Muscle layer of colon (tissue), 2 donors: ENCODE results near the gene CCSER1.
"Not testable (repeated sequence)": the region's sequence is repeated elsewhere in the genome, so short reads cannot be mapped to it uniquely, and the experiment has no call there.

Experiments used
- H3K27ac ChIP-seq: one replicate; pipeline ENCODE4 v1.7.0; 2013; ENCODE audit warnings: low read depth, mild to moderate bottlenecking, low read length, moderate library complexity
- H3K27me3 ChIP-seq, 2 donors: one replicate each; pipeline ENCODE4 v1.7.0; 2013; ENCODE audit warnings: low read length in 2 of 2, mild to moderate bottlenecking in 2 of 2; ENCODE audit not compliant: insufficient read depth in 2 of 2, control insufficient read depth in 1 of 2
- H3K36me3 ChIP-seq: one replicate; pipeline ENCODE4 v1.7.0; 2013; ENCODE audit warnings: mild to moderate bottlenecking, low read length; ENCODE audit not compliant: insufficient read depth
- H3K4me1 ChIP-seq: one replicate; pipeline ENCODE4 v1.7.0; 2013; ENCODE audit warnings: mild to moderate bottlenecking, low read length; ENCODE audit not compliant: insufficient read depth
- H3K4me3 ChIP-seq, 2 donors: one replicate each; pipeline ENCODE4 v1.7.0; 2013; ENCODE audit warnings: low read length in 2 of 2, low read depth in 1 of 2, mild to moderate bottlenecking in 1 of 2, moderate library complexity in 1 of 2
- H3K9ac ChIP-seq: one replicate; pipeline ENCODE4 v1.7.0; 2013; ENCODE audit warnings: low read length
- H3K9me3 ChIP-seq: one replicate; pipeline ENCODE4 v1.7.0; 2013; ENCODE audit warnings: mild to moderate bottlenecking, low read length
- donor health status: abdominal sarcoma.
- donor health status: Adenocarcinoma of cecum.

CCSER1 gene

DNA sequence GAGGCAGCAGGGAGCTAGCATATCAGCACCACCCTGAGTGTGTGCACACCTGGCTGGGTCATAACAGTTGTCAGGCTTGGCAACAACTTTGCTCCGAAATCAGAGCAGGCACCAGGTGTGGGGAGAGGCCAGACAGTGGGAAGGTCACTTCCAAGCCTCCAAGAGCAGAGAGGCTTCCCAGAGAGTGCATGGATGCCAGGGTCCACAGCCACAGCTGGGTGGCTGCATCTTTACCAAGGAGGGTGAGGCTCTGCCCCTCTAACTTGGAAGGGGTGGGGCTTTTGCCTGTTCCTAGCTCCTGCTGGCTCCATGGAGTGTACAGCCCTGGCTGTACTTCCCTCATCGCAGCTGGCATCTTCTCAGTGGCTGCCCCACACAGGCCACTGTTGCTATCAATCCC is 322.4 kb downstream of the CCSER1 start:
- no peak overlapping the region for H3K9ac ChIP-seq
- H3K27me3 ChIP-seq, result no peaks in the 10 kb centered on the region
- no peaks in the 10 kb centered on the region for H3K9me3 ChIP-seq
- H3K36me3 ChIP-seq, result no peaks in the 10 kb centered on the region
- H3K4me3 ChIP-seq, result no peak overlapping the region
- no peak overlapping the region for H3K27ac ChIP-seq
- H3K4me1 ChIP-seq, result no peaks in the 10 kb centered on the region

DNA sequence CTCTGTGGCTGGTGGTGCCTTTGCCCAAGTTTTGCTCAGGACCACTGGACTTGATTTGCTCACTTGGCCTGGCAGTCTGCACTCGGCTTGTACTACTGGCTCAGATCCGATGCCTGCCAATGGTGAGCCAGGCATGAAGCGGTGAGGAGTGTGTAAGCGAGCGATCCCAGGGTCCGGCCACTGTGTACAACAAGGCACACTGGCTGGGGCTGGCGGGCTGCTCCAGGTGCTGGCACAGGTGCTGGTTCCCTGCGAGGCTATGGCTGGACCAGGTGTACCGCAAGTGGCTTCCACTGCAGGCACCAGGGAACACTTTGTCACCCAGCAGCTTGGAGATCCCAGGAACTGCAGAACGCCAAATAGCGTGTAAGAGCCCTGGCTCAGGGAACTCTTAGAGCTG is 329.7 kb downstream of the CCSER1 start:
- no peaks in the 10 kb centered on the region for H3K9me3 ChIP-seq
- no peaks in the 10 kb centered on the region for H3K27me3 ChIP-seq
- H3K4me3 ChIP-seq, result no peak overlapping the region
- no peak overlapping the region for H3K27ac ChIP-seq
- H3K36me3 ChIP-seq, result no peaks in the 10 kb centered on the region
- no peak overlapping the region for H3K9ac ChIP-seq
- H3K4me1 ChIP-seq, result no peaks in the 10 kb centered on the region

DNA sequence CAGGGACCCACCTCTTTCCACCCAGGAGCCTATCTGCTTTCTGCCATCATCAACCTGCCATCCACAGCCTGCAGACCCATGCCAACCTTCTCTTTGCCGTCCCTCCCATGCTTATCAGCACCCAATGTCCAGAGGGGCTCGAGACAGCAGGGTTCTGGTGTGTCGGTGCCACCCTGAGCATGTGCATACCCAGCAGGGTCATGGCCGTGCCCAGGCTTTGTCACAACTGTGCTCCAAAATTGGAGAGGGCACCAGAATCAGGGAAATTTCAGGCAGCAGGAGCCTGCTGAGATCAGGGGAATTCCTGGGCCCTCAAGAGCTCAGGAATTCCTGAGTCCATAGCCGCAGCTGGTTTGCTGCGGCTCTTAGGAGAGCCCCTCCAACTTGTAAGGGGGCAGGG is 330.6 kb downstream of the CCSER1 start:
- Histone ChIP-seq H3K4me3 (no peak overlapping the region), H3K9me3 (no peaks in the 10 kb centered on the region), H3K27me3 (no peaks in the 10 kb centered on the region), H3K36me3 (no peaks in the 10 kb centered on the region), H3K4me1 (no peaks in the 10 kb centered on the region), H3K9ac (no peak overlapping the region), H3K27ac (no peak overlapping the region)

DNA sequence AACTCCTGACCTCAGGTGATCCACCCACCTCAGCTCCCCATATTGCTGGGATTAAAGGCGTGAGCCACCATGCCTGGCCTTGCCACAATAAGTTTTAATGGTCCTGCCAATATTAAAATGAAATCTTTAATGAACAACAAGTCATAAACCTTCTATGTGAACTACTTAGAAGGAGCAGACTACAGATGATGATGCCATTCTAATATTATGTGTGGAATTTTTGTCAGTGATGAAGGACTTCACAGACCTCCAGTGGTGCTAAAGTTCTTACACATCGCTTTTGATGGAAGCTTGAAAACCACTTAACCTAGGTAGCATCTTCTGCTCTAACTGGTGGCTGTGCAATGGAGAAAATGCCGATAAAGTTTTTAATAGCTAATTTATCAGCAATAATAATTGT is 331.4 kb downstream of the CCSER1 start:
- no peaks in the 10 kb centered on the region for H3K4me1 ChIP-seq
- H3K36me3 ChIP-seq, result no peaks in the 10 kb centered on the region
- H3K9me3 ChIP-seq, result no peaks in the 10 kb centered on the region
- H3K4me3 ChIP-seq, result no peak overlapping the region
- H3K9ac ChIP-seq, result no peak overlapping the region
- no peak overlapping the region for H3K27ac ChIP-seq
- no peaks in the 10 kb centered on the region for H3K27me3 ChIP-seq

DNA sequence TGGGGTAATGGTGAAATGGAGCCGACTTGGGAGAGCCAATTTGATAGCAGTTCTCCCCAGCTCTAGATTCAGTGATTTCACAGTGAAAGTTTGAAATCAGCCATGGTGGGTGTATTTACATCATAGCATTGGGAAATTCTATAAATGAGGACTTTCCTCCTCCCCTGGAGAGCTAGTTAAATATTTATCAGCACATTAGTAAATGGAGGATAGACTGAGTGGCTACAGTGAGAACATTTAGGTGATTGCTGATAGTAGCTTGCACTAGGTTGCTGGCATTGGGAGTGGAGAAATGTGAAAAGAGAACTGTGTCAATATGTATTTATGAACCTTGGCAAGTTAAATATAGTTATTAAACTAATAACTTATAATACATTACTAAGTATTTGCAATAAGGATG is 347.3 kb downstream of the CCSER1 start:
- H3K4me1 ChIP-seq, result no peaks in the 10 kb centered on the region
- H3K27ac ChIP-seq, result no peak overlapping the region
- no peaks in the 10 kb centered on the region for H3K9me3 ChIP-seq
- H3K4me3 ChIP-seq, result no peak overlapping the region
- no peaks in the 10 kb centered on the region for H3K36me3 ChIP-seq
- no peak overlapping the region for H3K9ac ChIP-seq
- H3K27me3 ChIP-seq, result no peaks in the 10 kb centered on the region

GRCh38 chr4:90476019-90476418 is 348.8 kb downstream of the CCSER1 start:
- no peaks in the 10 kb centered on the region for H3K9me3 ChIP-seq
- H3K27ac ChIP-seq, result no peak overlapping the region
- no peak overlapping the region for H3K4me3 ChIP-seq
- no peaks in the 10 kb centered on the region for H3K36me3 ChIP-seq
- H3K9ac ChIP-seq, result no peak overlapping the region
- no peaks in the 10 kb centered on the region for H3K4me1 ChIP-seq
- H3K27me3 ChIP-seq, result no peaks in the 10 kb centered on the region

DNA sequence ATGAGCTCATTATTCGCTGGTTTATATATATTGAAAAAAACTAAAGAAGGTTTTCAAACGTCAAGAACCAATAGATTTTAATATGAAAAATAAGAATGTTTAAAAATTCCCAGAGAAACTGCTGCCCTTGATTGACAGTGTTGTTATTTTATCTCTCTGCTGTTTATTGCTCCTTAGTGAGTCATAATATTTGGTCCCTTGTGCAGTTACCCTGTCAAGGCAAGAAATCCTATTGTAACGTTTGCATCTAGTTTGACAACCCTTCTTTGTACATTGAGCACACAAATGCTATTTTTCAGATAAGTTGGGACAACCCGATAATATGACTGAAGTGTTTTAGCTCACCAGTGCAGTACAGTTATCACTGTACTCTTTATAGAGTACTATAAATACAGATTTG is 349.4 kb downstream of the CCSER1 start:
- Histone ChIP-seq H3K9ac (no peak overlapping the region), H3K4me3 (no peak overlapping the region), H3K36me3 (no peaks in the 10 kb centered on the region), H3K27ac (no peak overlapping the region), H3K27me3 (no peaks in the 10 kb centered on the region), H3K9me3 (no peaks in the 10 kb centered on the region), H3K4me1 (no peaks in the 10 kb centered on the region)

- H3K4me1 ChIP-seq, H3K9me3 ChIP-seq, H3K36me3 ChIP-seq, H3K4me3 ChIP-seq, H3K9ac ChIP-seq, H3K27me3 ChIP-seq, H3K27ac ChIP-seq: not testable (repeated sequence)
These were observed 357.7 kb downstream of the CCSER1 start for GRCh38 chr4:90484894-90485293.

- Histone ChIP-seq H3K27ac (no peak overlapping the region), H3K4me1 (no peaks in the 10 kb centered on the region), H3K27me3 (no peaks in the 10 kb centered on the region), H3K9me3 (no peaks in the 10 kb centered on the region), H3K36me3 (no peaks in the 10 kb centered on the region), H3K9ac (no peak overlapping the region), H3K4me3 (no peak overlapping the region)
These were observed 359.2 kb downstream of the CCSER1 start for GRCh38 chr4:90486346-90486745.

- H3K9ac ChIP-seq, result no peak overlapping the region
- no peaks in the 10 kb centered on the region for H3K9me3 ChIP-seq
- no peak overlapping the region for H3K4me3 ChIP-seq
- H3K36me3 ChIP-seq, result no peaks in the 10 kb centered on the region
- H3K27ac ChIP-seq, result no peak overlapping the region
- H3K27me3 ChIP-seq, result no peaks in the 10 kb centered on the region
- H3K4me1 ChIP-seq, result no peaks in the 10 kb centered on the region
These were observed 368.0 kb downstream of the CCSER1 start for GRCh38 chr4:90495211-90495610.

DNA sequence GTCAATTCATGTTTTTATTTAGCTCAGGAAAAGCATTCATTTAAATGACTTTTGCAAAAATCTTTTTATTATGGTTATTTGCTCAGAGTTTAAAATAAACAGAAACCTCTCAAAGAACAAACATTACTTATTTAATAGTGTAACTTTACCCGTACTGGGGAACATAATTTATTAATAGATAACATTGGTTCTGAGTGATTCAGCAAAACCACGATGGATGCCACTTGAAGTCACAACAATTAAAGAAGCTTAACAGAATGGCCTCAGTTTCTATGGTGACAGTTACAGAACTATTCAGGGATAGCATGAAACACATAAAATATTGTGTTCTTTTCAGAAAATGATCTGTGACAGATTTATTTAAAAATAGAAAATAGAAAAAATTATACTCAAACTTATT is 368.7 kb downstream of the CCSER1 start:
- H3K27me3 ChIP-seq, result no peaks in the 10 kb centered on the region
- no peak overlapping the region for H3K27ac ChIP-seq
- H3K4me3 ChIP-seq, result no peak overlapping the region

DNA sequence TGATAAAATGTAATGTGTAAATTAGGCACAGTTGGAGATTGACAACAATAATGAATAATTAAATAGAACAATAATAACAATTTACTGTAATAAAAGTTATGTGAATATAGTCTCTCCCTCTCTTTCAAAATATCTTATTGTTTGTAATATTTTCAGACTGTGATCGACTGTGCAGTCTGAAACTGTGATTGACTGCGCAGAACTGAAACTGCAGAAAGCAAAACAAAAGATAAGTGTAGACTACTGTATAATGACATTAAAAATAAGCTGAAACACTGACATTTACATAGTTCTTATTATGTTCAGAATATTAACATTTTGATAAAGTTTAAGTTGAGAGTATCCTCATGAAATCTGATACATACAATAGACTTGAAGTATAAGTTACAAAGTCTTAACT is 371.0 kb downstream of the CCSER1 start:
- no peaks in the 10 kb centered on the region for H3K27me3 ChIP-seq
- H3K27ac ChIP-seq, result no peak overlapping the region
- H3K9ac ChIP-seq, result no peak overlapping the region
- H3K4me3 ChIP-seq, result no peak overlapping the region
- H3K36me3 ChIP-seq, result no peaks in the 10 kb centered on the region
- H3K9me3 ChIP-seq, result no peaks in the 10 kb centered on the region
- H3K4me1 ChIP-seq, result no peaks in the 10 kb centered on the region

More for the DNA sequence above, 368.7 kb downstream of the CCSER1 start:
- Histone ChIP-seq H3K9me3 (no peaks in the 10 kb centered on the region), H3K4me1 (no peaks in the 10 kb centered on the region), H3K9ac (no peak overlapping the region), H3K36me3 (no peaks in the 10 kb centered on the region)
